Heart left ventricle (tissue), 16 donors: Measurements from ENCODE around the gene HCN2. TPM values are rescaled to one million over a fixed set of nuclear protein-coding genes. Genes with fewer than 3 reads are reported as not detected.

ENCODE experiments used
- ATAC-seq, 4 donors: fragments of 200-7000 bp; cut with Tn5 transposase; one replicate each; pipeline ENCODE4 v1.9.1; 2020 to 2022; ENCODE audit warnings: moderate library complexity in 4 of 4, mild to moderate bottlenecking in 3 of 4, moderate number of reproducible peaks in 1 of 4
- DNase-seq, 5 donors: peaks; one replicate each; pipeline ENCODE4 v3.0.0-alpha.2; 2020
- H3K27ac ChIP-seq, 12 donors: fragments of 200-600 bp; sonication (generic) in 4 of 12; one replicate each; pipeline versions ENCODE4 v1.5.0 to v1.8.0; 2016 to 2022; ENCODE audit warnings: mild to moderate bottlenecking in 2 of 12
- H3K27me3 ChIP-seq, 9 donors: fragments of 200-600 bp; sonication (generic) in 2 of 9; one replicate each; pipeline versions ENCODE4 v1.5.1 to v1.8.0; 2016 to 2022; ENCODE audit warnings: mild to moderate bottlenecking in 3 of 9
- H3K36me3 ChIP-seq, 9 donors: fragments of 200-600 bp; sonication (generic) in 2 of 9; one replicate each; pipeline versions ENCODE4 v1.5.0 to v1.8.0; 2018 to 2022; ENCODE audit warnings: mild to moderate bottlenecking in 2 of 9
- H3K4me1 ChIP-seq, 12 donors: fragments of 200-600 bp; sonication (generic) in 4 of 12; one replicate each; pipeline versions ENCODE4 v1.5.0 to v1.8.0; 2016 to 2022; ENCODE audit warnings: mild to moderate bottlenecking in 3 of 12
- H3K4me3 ChIP-seq, 12 donors: fragments of 200-600 bp; sonication (generic) in 4 of 12; one replicate each; pipeline versions ENCODE4 v1.5.0 to v1.8.0; 2017 to 2022; ENCODE audit warnings: mild to moderate bottlenecking in 9 of 12, moderate library complexity in 4 of 12
- H3K9me3 ChIP-seq, 12 donors: fragments of 200-600 bp; sonication (generic) in 4 of 12; one replicate each; pipeline versions ENCODE4 v1.5.0 to v1.8.0; 2016 to 2022; ENCODE audit warnings: mild to moderate bottlenecking in 1 of 12
- CTCF ChIP-seq, 12 donors: fragments of 200-600 bp; sonication (generic) in 4 of 12; IDR thresholded peaks; one replicate each; pipeline versions ENCODE4 v1.5.0 to v1.8.0; 2018 to 2022; ENCODE audit warnings: antibody characterized with exemption in 12 of 12, mild to moderate bottlenecking in 5 of 12
- POLR2A ChIP-seq, 2 donors: fragments of 450-650 bp; IDR thresholded peaks; one replicate each; pipeline ENCODE4 v1.6.1; 2017; ENCODE audit warnings: antibody characterized with exemption in 2 of 2, mild to moderate bottlenecking in 2 of 2, moderate library complexity in 2 of 2
- WGBS, 4 donors: extraction: QIAGEN DNeasy Blood & Tissue Kit in 2 of 4; methylation state at CpG; one replicate each; pipeline versions ENCODE4 v1.1.5 to v1.1.7; 2013 to 2018; 5-methylcytosine and 5-hydroxymethylcytosine counted together
- intact Hi-C, 10 donors: fragments of 100-400 bp; cut with DNase I; formaldehyde crosslinking; loops; one replicate each; pipeline versions ENCODE4 v1.11.1 to v1.14.2; 2022
- polyA plus RNA-seq, 2 donors: library from polyadenylated mRNA; stranded (reverse); fragments of 200-250 nt; gene quantifications; one replicate each; pipeline ENCODE4 v1.2.3, GENCODE V29; 2013
- total RNA-seq, 9 donors: library from RNA; depleted of rRNA in 2 of 9; stranded (reverse); fragments of >200 nt in 2 of 9; fragmentation: NEBNext Ultra II Directional in 3 of 9; extraction: Animal tissue kit (Norgen Biotek cat#: 25700) in 3 of 9; gene quantifications; one replicate each; pipeline versions ENCODE4 v1.1.0 to v1.2.4, GENCODE V29; 2016 to 2023
- donor health status: ischemic (EF 13 %, LVEDD 7.1; RV severe dilation, severe dysfunction).
- donor health status: healthy with polysubstance abuse.
- donor health status: DM: no; HTN: yes; CAD: no.
- donor health status: DM: no; HTN: no; CAD: no.
- donor health status: ischemic (EF 25% LVEDD 6.9; RV normal size, moderate dysfunction).
- donor health status: ischemic (EF 25% LVEDD 5.7; RV mildly dilated, moderate dysfunction).
- donor health status: healthy.
- donor health status: DM: yes; HTN: yes; CAD: no.
- donor health status: ischemic (EF 35%, LVEDD 5.7; RV mildly dilated, moderate dysfunction).
- donor health status: nonischemic (EF 11% LVEDD 7.7; RV severe dilation, severe dysfunction).
- donor health status: DM: yes; HTN: yes; CAD: no.
- donor health status: PGD.
- donor health status: ischemic (EF 29% LVEDD 5.4; RV normal size, mild dysfunction).
- donor health status: nonischemic (EF 23%, LVEDD 6.1; RV moderate dilation, normal function).

HCN2 gene
- total and polyA plus RNA-seq, 11 donors, result 4.1 to 27.4 (median 15.4) TPM

GRCh38 chr19:645912-646778, 56.5 kb downstream of the HCN2 start:
- ATAC-seq, result no peak
- Histone ChIP-seq H3K4me3 (no peak overlapping the region), H3K27me3 (no peaks in the 10 kb centered on the region), H3K4me1 (no peaks in the 10 kb centered on the region), H3K9me3 (no peaks in the 10 kb centered on the region), H3K27ac (no peak overlapping the region), H3K36me3 (peaks cover 0 to 62% (median 43%) of the 10 kb centered on the region in 9 donors)
- 93 to 95% (median 94%) methylated on average over 35 to 62 of the region's 62 CpGs for WGBS, 4 donors
- TF ChIP-seq POLR2A (IDR thresholded peaks at IDR 0.05) (no peak), CTCF (IDR thresholded peaks at IDR 0.05) (no peak)
- intact Hi-C loops, result no loop called here
- DNase-seq, result no peak

- no peak overlapping the region for H3K27ac ChIP-seq
- H3K27me3 ChIP-seq, result no peaks in the 10 kb centered on the region
- no peak for ATAC-seq
- no peak overlapping the region for H3K4me3 ChIP-seq
- no peak for DNase-seq
- WGBS, 4 donors, result 93 to 95% (median 94%) methylated on average over 39 to 48 of the region's 48 CpGs
- TF ChIP-seq CTCF (IDR thresholded peaks at IDR 0.05) (no peak), POLR2A (IDR thresholded peaks at IDR 0.05) (no peak)
- intact Hi-C loops, result no loop called here
- no peaks in the 10 kb centered on the region for H3K4me1 ChIP-seq
- peaks cover 0 to 70% (median 52%) of the 10 kb centered on the region in 9 donors for H3K36me3 ChIP-seq
- no peaks in the 10 kb centered on the region for H3K9me3 ChIP-seq
Observed at GRCh38 chr19:646779-647565, 57.3 kb downstream of the HCN2 start.

- intact Hi-C loops, result no loop called here
- TF ChIP-seq POLR2A (IDR thresholded peaks at IDR 0.05) (no peak), CTCF (IDR thresholded peaks at IDR 0.05) (no peak)
- Histone ChIP-seq H3K36me3 (peaks cover 0 to 77% (median 58%) of the 10 kb centered on the region in 9 donors), H3K9me3 (no peaks in the 10 kb centered on the region), H3K27me3 (no peaks in the 10 kb centered on the region), H3K27ac (no peak overlapping the region), H3K4me1 (no peaks in the 10 kb centered on the region), H3K4me3 (no peak overlapping the region)
- ATAC-seq (no peak), DNase-seq (peak in 2 of 5 donors; percentile 22 to 50)
- 92 to 94% (median 93%) methylated on average over 52 of the region's 52 CpGs for WGBS, 4 donors
Observed at GRCh38 chr19:647566-648284, 58.0 kb downstream of the HCN2 start.
